GM18868 (cell line): ENCODE measurements around the gene CHSY1.
A peak's percentile ranks its signal among the peaks of the same experiment; 100 is the strongest.

Experiments
- ATAC-seq: cut with Tn5 transposase; IDR thresholded peaks from one replicate; pipeline ENCODE4 v1.9.1; 2021; ENCODE audit warnings: mild to moderate bottlenecking, moderate library complexity; ENCODE audit not compliant: unreplicated experiment

The CHSY1 gene

GRCh38 chr15:101156509-101157159, 95.2 kb downstream of the CHSY1 start:
- peak; percentile 89 for ATAC-seq

GRCh38 chr15:101156061-101156460, 95.8 kb downstream of the CHSY1 start:
- ATAC-seq, result no peak

GRCh38 chr15:101153801-101154656, 97.8 kb downstream of the CHSY1 start:
- no peak for ATAC-seq

GRCh38 chr15:101152914-101153313, 98.9 kb downstream of the CHSY1 start:
- peak; percentile 24 for ATAC-seq

- ATAC-seq, result no peak
Measured at GRCh38 chr15:101151288-101151687, 100.6 kb downstream of the CHSY1 start.

- no peak for ATAC-seq
Measured at GRCh38 chr15:101150723-101151040, 101.2 kb downstream of the CHSY1 start.

- ATAC-seq, result no peak
Measured at GRCh38 chr15:101149864-101150722, 101.8 kb downstream of the CHSY1 start.

GRCh38 chr15:101148881-101149664, 102.8 kb downstream of the CHSY1 start:
- ATAC-seq, result no peak

GRCh38 chr15:101148166-101148880, 103.5 kb downstream of the CHSY1 start:
- ATAC-seq, result no peak

- ATAC-seq, result no peak
Measured at GRCh38 chr15:101147181-101147580, 104.7 kb downstream of the CHSY1 start.

- no peak for ATAC-seq
Measured at GRCh38 chr15:101146118-101146702, 105.6 kb downstream of the CHSY1 start.

- no peak for ATAC-seq
Measured at GRCh38 chr15:101145362-101145761, 106.5 kb downstream of the CHSY1 start.

GRCh38 chr15:101143321-101143720, 108.5 kb downstream of the CHSY1 start:
- ATAC-seq, result no peak

GRCh38 chr15:101142711-101143110, 109.1 kb downstream of the CHSY1 start:
- no peak for ATAC-seq

GRCh38 chr15:101141926-101142527, 109.8 kb downstream of the CHSY1 start:
- ATAC-seq, result no peak

GRCh38 chr15:101140697-101141065, 111.2 kb downstream of the CHSY1 start:
- ATAC-seq, result no peak

- ATAC-seq, result no peak
Measured at GRCh38 chr15:101139986-101140696, 111.7 kb downstream of the CHSY1 start.
